NCI-H187 treated with DMSO at 0.1 percent for 48 hours (cell line): ENCODE results near the gene RTN4R.

ENCODE experiments used
- DNase-seq: peaks from one replicate; lab custom pipeline; 2025; lab: John Stamatoyannopoulos, UW

RTN4R gene

DNA sequence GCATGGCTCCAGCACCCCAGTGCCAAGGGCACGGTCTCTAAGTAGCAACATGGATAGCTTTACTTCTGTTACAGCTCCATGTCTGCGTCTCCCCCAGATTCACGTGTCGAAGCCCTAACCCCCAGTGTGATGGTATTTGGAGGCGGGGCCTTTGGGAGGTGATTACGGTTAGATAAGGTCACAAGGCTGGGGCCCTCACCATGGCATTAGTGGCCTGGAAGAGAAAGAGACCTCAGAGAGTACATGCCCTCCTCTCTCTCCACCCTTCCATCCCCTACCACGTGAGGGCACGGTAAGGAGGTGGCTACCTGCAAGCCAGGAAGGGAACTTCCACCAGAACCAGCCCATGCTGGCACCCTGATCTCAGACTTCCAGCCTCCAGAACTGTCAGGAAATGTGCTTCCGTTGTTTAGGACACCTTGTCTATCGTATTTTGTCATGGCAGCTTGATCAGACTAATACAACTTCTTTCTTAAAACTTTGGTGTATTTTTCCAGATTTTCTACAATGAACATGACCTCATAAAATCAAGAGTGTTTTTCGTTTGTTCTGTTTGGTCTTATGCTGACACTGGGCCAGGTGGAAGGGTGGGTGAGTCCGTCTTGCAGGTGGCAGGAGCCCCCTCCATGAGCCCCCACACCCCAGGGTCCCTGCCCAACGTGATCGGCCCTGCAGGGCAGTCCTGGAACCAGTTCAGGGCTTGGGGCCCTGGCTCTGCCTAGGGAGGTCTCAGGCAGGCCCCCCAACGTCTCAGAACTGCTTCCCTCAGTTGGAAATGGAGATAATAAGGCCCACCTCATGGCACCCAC is 10.7 kb downstream of the RTN4R start:
- DNase-seq: no peak

DNA sequence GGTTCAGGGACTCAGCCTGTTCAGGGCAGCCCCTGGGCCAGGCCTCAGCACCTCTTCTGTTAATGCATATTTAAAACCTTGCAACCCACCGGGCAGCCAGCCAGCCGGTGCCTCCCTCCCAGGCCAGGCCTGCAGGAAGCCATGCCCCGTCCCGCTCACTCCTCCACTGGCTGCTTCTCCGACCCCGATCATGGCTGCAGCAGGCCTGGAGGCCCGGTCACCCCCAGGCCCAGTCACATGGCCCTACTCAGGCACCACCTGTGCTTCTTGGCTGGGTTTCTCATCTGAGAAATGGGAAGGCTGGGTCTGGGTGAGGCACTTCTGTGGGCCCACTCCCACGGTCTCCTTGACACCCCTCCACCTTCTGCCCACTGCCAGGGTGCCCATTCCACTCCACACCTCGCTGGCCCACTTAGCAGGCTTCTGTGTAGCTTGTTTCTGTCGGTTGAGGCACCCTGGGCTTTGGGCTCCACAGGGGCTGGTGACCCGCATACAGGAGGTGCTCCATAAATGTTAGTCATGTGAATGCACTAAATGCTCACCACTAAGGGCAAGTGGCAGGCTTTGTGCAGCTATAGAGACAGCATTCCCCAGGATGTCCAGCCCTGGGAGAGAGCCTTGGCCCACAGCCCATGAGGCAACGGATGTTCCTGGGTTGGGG is 11.4 kb downstream of the RTN4R start:
- DNase-seq: no peak

- no peak for DNase-seq
Observed at GRCh38 chr22:20256027-20256426, 12.1 kb downstream of the RTN4R start.

DNA sequence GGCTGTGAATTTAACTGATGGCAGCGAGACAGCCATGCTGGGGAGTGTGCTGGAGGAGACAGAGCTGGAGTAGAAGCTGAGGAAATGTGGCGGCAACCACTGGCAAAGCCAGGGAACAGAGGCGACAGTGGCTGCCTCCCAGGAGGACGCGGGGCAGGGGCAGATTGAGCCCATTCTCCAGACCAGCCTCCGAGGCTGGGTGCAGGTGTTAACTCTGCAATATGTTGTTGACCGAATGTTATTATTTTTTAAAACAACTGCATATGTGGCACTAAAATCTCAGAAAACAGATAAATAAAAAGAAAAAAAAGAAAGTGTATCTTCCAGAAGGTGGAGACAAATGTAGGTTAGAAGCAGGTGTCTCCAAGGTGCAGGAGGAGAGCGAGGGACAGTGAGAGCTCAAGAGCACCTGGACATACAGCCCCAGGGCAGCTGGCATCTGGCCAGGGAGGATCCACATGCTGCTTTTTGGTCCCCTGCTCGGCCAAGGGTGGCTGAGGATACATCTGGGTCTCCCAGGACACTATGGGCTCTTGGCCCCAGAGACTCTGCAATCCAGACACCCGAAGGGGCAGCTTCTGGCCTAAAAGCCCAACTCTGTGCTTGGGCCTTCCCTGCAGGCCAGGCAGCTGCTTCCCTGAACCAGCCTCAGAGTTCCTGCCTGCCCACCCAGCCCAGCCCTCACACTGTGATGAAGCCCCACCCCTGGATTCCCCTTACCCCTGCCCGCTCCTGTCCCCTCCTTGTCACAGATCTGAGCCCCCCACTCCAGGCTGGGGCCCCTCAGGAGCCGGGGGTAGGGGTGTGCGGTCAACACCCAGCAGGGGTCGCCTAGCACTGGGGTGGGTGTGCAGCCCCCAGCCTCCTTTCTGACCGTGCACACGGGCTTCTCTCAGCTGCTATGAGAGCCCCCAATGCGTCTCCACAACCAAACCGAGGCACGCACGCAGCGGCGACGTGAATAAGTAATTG is 12.9 kb downstream of the RTN4R start:
- DNase-seq: no peak

DNA sequence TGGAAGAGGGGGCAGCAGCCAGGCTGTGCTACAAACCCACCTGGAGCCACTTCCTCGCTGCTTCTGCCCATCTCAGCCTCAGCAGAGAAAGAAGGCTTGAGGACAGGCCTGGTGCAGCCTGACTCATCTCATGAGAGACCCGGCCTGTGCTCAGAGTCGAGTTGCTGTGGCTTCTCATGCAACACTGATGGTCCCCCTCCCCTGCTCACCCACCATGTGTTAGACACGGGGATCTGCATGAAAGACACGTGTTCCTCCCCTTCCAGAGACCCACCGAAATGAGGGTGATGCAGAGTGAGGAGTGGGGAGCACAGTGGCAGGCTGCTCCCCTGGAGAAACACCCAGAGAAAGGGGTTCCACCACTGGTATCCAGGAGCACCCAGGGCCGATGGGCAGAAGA is 15.0 kb downstream of the RTN4R start:
- no peak for DNase-seq

- DNase-seq: no peak
Observed at GRCh38 chr22:20251981-20252380, 16.1 kb downstream of the RTN4R start.

DNA sequence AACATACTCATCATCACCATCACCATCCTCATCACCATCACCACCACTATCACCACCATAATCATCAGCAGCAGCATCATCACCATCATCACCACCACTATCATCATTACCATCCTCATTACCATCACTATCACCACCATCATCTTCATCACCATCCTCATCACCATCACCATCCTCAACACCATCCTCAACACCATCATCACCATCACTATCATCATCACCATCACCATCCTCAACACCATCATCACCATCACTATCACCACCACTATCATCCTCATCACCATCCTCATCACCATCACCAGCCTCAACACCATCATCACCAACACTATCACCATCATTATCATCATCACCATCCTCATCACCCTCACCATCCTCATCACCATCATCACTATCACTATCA is 16.6 kb downstream of the RTN4R start:
- DNase-seq: no peak

DNA sequence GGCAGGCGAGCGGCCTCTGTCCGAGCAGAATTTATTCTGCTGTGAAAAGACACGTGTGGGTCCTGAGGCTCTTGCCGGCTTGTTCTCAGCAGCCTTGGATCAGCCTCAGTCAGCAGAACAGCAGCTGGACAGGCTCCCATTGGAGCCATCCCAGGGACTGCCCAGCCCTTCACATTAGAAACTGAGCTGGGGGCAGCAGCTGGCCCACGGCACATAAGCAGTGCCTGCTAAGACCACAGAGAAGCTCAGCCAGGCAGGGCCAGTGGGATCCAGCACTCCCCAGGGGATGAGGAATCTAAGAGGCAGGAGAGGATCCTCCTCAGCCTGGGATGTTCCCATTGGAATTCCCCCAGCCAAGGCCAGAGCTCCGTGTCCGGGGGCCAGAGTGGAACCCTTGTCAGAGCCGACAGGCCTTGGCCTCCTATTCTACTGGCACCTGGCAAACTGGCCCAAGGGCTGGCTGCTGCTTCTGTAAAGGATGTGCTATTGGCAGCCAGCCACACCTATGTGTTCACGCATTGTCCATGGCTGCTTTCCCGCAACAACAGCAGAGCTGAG is 18.2 kb downstream of the RTN4R start:
- DNase-seq: no peak

- no peak for DNase-seq
Observed at GRCh38 chr22:20248461-20248978, 19.6 kb downstream of the RTN4R start.

GRCh38 chr22:20247608-20248171 is 20.4 kb downstream of the RTN4R start:
- no peak for DNase-seq

DNA sequence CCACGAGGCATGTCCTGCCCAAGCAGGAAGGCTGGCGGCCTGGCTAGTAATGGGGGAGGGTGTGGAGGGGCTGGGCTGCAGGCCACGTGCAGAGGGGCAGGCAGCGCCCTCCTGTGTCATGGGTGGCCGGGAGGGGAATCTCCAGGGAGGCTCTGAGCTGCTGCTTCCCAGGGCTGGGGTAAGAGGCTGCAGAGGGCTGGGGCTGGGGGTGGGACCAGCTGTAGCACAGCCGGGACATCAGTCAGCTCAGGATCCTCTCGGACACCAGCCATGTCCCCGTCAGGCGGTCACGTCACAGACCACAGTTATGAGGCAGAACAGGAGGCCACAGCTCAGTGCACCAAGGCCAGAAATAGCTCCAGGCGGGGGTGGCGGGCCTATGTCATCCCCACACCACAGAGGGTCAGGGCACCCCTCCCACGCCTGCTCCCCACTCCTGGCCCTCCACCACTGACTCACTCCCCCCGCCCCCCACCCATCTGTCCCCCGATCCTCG is 21.1 kb downstream of the RTN4R start:
- no peak for DNase-seq

DNA sequence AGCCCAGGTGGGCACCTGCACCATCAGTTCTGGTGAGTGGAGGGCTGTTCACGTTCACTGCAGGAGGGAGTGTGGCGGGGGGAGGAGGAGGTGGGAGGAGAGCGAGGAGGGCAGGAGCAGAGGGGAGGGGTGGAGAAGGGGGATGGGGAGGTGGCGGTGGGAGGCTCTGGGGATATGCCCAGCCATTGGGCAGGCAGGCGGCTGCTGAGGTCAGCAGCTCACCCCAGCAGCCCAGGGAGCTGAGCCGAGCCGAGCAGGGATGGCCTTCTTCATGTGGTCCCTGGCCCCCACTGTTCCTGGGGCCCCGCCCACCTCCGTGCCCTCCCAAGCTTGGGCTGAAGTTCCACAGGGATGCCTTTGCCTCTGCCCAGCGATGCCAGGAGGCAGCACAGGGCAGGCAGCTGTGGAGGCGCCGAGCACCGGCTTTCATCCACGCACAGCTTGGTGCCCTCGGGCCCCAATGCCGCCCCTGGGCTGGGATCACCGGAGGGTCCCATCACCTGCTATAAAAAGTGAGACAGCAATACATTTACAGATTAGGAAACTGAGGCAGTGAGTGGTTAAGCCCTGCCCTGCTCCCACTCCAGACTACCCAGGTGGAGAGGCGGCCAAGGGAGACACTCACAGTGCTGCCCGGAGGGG is 21.6 kb downstream of the RTN4R start:
- no peak for DNase-seq

- DNase-seq: no peak
Observed at GRCh38 chr22:20245577-20246367, 22.3 kb downstream of the RTN4R start.

DNA sequence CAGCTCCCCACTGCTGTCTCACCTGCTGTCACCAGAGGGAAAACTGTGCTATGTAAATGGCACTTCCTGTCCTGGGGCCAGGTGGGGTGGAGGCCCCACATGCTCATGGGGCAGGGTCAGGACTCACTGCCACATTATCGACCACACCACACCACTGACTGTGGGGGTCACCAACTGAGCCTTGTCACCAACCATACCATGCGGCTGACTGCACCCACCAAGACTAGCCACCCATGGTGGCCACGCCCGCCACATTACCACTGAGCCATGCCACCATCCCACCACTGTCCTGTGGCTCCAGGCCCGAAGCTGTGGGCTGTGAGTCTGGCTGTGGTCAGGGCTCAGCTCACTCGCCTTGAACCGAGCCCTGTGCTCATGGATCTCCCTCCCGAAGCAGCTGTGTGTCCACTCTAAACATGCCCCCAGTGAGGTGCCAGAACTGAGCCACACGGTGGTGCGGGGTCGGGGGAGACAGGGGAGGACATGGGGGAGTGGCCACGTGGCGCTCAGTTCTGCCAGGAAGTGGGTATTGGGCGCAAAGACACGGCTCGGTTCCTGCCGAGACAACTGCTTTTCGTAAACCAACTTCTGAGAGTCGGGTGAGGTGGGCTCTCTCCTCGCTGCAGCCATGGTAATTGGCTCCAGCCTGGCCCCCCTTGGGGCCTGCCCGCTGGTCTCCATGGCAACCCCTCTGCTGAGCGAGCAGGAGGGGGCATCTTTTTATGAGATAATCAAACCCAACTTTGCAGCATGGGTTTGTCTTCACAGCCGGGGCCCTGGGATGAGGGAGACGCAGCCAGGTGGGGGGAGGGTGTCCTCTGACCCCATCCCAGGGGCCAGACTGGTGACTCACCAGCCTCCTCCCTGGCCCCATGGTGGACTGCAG is 23.2 kb downstream of the RTN4R start:
- DNase-seq: no peak

DNA sequence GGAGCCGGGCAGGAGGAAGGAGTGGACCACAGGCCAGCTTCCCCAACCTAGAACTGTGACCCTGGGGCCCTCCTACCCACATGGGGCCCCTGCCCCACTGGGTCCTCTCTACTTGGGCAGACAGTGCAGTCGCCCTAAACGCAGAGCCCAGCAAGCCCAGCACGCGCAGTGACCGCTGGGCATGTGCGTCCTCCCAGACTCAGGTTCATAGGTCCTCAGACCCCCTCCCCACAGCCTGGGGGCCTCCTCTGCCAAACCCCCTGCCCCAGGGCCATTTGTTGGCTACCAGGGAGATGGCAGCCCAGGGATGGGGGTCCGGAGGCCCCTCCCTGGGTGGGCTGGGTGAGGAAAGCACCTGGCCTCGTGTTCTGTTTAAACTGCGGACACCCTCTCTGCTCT is 23.9 kb downstream of the RTN4R start:
- no peak for DNase-seq

DNA sequence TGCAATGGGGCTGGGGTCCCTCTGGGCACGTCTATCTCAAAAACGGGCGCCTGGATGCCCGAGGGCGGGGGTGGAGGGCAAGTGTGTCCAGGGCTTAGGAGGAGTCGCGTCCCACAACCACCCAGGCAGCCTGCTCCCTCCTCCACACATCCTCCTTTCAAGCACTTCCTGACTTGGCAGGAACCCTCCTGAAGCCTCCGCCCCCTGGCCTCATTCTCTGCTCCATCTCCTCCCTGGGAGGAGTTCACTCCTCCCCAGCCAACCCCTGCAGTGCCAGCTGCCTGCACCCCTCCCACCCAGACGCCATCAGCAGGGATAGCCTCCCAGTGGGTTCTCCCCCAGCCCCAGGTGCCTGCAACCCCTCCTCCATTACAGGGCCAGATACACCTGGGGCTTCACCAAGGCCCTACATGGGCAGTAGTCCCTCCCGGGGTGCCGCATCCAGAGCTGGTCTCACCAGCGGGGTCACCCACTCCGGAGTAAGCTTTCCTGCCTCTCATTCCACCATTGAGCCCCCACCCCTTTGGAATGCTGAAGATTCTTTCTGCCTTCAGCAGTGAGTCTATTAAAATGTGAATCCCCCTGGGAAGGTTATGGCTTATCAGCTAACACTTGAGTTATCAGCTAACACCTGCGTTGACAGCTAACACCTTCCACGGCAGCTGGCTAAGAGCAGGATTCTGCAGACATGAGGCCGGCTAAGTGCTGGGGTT is 24.4 kb downstream of the RTN4R start:
- DNase-seq: peak; percentile 6

- no peak for DNase-seq
Observed at GRCh38 chr22:20243176-20243536, 25.0 kb downstream of the RTN4R start.

DNA sequence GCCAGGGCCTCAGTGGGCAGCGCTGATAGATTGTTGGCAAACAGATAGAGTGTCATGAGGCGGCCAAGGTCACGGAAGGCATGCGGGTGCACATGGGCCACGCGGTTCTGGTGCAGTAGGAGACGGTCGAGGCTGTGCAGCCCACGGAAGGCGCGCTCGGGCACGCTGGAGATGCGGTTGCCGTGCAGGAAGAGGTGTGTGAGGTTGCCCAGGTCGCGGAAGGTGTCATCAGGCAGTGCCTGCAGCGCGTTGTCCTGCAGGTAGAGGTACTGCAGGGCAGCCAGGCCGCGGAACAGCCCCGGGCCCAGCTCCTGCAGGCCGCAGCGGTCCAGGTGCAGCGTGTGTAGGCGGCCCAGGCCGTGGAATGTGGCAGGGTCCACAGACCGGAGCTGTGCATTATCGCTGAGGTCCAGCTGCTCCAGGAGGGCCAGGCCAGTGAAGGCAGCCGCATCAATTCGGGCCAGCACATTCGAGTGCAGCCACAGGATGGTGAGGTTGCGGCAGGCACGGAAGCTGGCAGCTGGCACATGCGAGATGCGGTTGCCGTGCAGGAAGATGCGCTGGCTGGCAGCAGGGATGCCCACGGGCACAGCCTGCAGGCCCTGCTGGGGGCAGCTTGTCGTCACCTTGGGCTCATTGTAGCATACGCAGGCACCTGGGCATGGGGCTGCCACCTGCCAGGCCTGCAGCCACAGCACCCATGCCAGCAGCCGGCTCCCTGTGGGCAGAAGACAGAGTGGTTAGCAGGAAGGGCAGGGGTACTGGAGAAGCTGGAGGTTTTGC is 25.5 kb downstream of the RTN4R start:
- DNase-seq: no peak
